Lower leg skin (tissue), 4 donors: ENCODE measurements around the gene AMBP. TPM values are rescaled to one million over a fixed set of nuclear protein-coding genes. Genes with fewer than 3 reads are reported as not detected.
A peak's percentile ranks its signal among the peaks of the same experiment; 100 is the strongest.

Experiments
- DNase-seq, 2 donors: peaks; one replicate each; pipeline ENCODE4 v3.0.0-alpha.2; 2019; ENCODE audit warnings: low spot score in 2 of 2
- H3K4me3 ChIP-seq: fragments of 200-600 bp; sonication (generic); 2 replicates; pipeline ENCODE4 v1.5.1; 2017; ENCODE audit warnings: mild to moderate bottlenecking, low read depth; ENCODE audit not compliant: poor library complexity, severe bottlenecking
- CTCF ChIP-seq, 3 donors: fragments of 450-650 bp; IDR thresholded peaks; one replicate each; pipeline ENCODE4 v1.5.1; 2016; ENCODE audit warnings: antibody characterized with exemption in 3 of 3, mild to moderate bottlenecking in 3 of 3, moderate library complexity in 2 of 3
- POLR2A ChIP-seq, 2 donors: fragments of 450-650 bp; IDR thresholded peaks; one replicate each; pipeline ENCODE4 v1.6.1; 2016 to 2017; ENCODE audit warnings: antibody characterized with exemption in 2 of 2, mild to moderate bottlenecking in 1 of 2, moderate library complexity in 1 of 2
- WGBS, 2 donors: methylation state at CpG; one replicate each; pipeline ENCODE4 v1.1.5; 2018; 5-methylcytosine and 5-hydroxymethylcytosine counted together
- intact Hi-C: fragments of 100-400 bp; cut with DNase I; formaldehyde crosslinking; loops from one replicate; pipeline ENCODE4 v1.15.0; 2023; ENCODE audit warnings: low total_unique reads
- total RNA-seq, 4 donors: library from RNA; depleted of rRNA; stranded (reverse); fragments of >200 nt; gene quantifications; one replicate each; pipeline ENCODE4 v1.1.0, GENCODE V29; 2016

AMBP gene
- total RNA-seq, 4 donors from 2014 or later = not detected

- intact Hi-C loops = no loop called here
- TF ChIP-seq POLR2A (IDR thresholded peaks at IDR 0.05) = no peak
- TF ChIP-seq CTCF (IDR thresholded peaks at IDR 0.05) = no peak
- 95% methylated on average over 10 of the region's 10 CpGs for WGBS, 2 donors
- DNase-seq = peak; percentile 10 to 72
- no peak overlapping the region for H3K4me3 ChIP-seq
These were observed 43.9 kb downstream of the AMBP start for GRCh38 chr9:114034196-114034595.

- no peak overlapping the region for H3K4me3 ChIP-seq
- 83 to 84% methylated on average over 12 of the region's 12 CpGs for WGBS, 2 donors
- DNase-seq = peak; percentile 8 to 81
- TF ChIP-seq POLR2A (IDR thresholded peaks at IDR 0.05) (no peak), CTCF (IDR thresholded peaks at IDR 0.05) (no peak)
- intact Hi-C loops = no loop called here
These were observed 44.5 kb downstream of the AMBP start for GRCh38 chr9:114033397-114034103.

- peak; percentile 10 to 64 for DNase-seq
- intact Hi-C loops = no loop called here
- TF ChIP-seq CTCF (IDR thresholded peaks at IDR 0.05) = no peak
These were observed 45.9 kb downstream of the AMBP start for GRCh38 chr9:114031948-114032840.

GRCh38 chr9:114031037-114031630 lies 47.0 kb downstream of the AMBP start:
- intact Hi-C loops = no loop called here
- H3K4me3 ChIP-seq = no peak overlapping the region
- WGBS, 2 donors = 92 to 93% methylated on average over 7 of the region's 7 CpGs
- DNase-seq = peak; percentile 10 to 53
- no peak for TF ChIP-seq POLR2A (IDR thresholded peaks at IDR 0.05)
- TF ChIP-seq CTCF (IDR thresholded peaks at IDR 0.05) = no peak

More at GRCh38 chr9:114031948-114032840, 45.9 kb downstream of the AMBP start:
- WGBS, 2 donors = 91 to 92% methylated on average over 18 to 19 of the region's 19 CpGs
- H3K4me3 ChIP-seq = no peak overlapping the region

- H3K4me3 ChIP-seq = no peak overlapping the region
- no peak for TF ChIP-seq CTCF (IDR thresholded peaks at IDR 0.05)
- TF ChIP-seq POLR2A (IDR thresholded peaks at IDR 0.05) = no peak
- DNase-seq = peak; percentile 13 to 81
- intact Hi-C loops = no loop called here
- WGBS, 2 donors = 46 to 70% methylated on average over 9 of the region's 9 CpGs
These were observed 47.7 kb downstream of the AMBP start for GRCh38 chr9:114030364-114030763.
